HepG2 (cell line): ENCODE measurements around the gene PSMB10. TPM values are rescaled to one million over a fixed set of nuclear protein-coding genes. Genes with fewer than 3 reads are reported as not detected.

Experiments
- GABPB1 ChIP-seq: IDR thresholded peaks from 2 replicates; pipeline ENCODE4 v1.6.1; 2016; ENCODE audit warnings: mild to moderate bottlenecking, missing genetic modification reagents, moderate library complexity, missing compliant biosample characterization
- GFI1 ChIP-seq: sonication (generic); formaldehyde crosslinking; IDR thresholded peaks from 2 replicates; pipeline ENCODE4 v1.5.0; 2020; ENCODE audit warnings: missing genetic modification reagents, mild to moderate bottlenecking, borderline replicate concordance
- GLI4 ChIP-seq: sonication (generic); formaldehyde crosslinking; IDR thresholded peaks from 2 replicates; pipeline ENCODE4 v1.5.1; 2020; ENCODE audit warnings: missing genetic modification reagents, mild to moderate bottlenecking, moderate library complexity, borderline replicate concordance
- NR2F6 ChIP-seq, 2 experiments: IDR thresholded peaks; 2 replicates each; pipeline ENCODE4 v1.6.1; 2016; ENCODE audit warnings: antibody characterized with exemption in 1 of 2, mild to moderate bottlenecking in 1 of 2
- REPIN1 ChIP-seq: sonication (generic); formaldehyde crosslinking; IDR thresholded peaks from 2 replicates; pipeline ENCODE4 v1.8.0; 2022; ENCODE audit warnings: missing genetic modification reagents, low read depth, mild to moderate bottlenecking, borderline replicate concordance
- RXRA ChIP-seq: sonication (generic); formaldehyde crosslinking; IDR thresholded peaks from 2 replicates; pipeline ENCODE4 v1.5.1; 2020; ENCODE audit warnings: missing genetic modification reagents
- ZNF263 ChIP-seq: sonication (generic); formaldehyde crosslinking; IDR thresholded peaks from 2 replicates; pipeline ENCODE4 v1.4.0; 2020; ENCODE audit warnings: missing genetic modification reagents
- ZNF619 ChIP-seq: sonication (generic); formaldehyde crosslinking; IDR thresholded peaks from 2 replicates; pipeline ENCODE4 v1.4.0; 2020; ENCODE audit warnings: mild to moderate bottlenecking, missing genetic modification reagents
- polyA plus RNA-seq, 8 experiments: library from polyadenylated mRNA; depleted of rRNA in 3 of 8; stranded (reverse) in 7 of 8; unstranded in 1 of 8; fragments of >200 nt; fragmentation: Illumina TruSeq in 4 of 8; extraction: Trizol in 4 of 8; gene quantifications; 2 replicates each; pipeline versions ENCODE4 v1.2.1 to v1.2.3, GENCODE V29; 2011 to 2016; ENCODE audit warnings: low read depth in 4 of 8, missing spikeins in 1 of 8, mixed read lengths in 1 of 8; ENCODE audit not compliant: insufficient read depth in 1 of 8
- total RNA-seq, 5 experiments: library from RNA; depleted of rRNA; stranded (reverse); fragments of >200 nt; fragmentation: Illumina TruSeq; extraction: Trizol; gene quantifications; 2 replicates each; pipeline ENCODE4 v1.2.3, GENCODE V29; 2016; ENCODE audit warnings: low read depth in 1 of 5
- TF ChIP-seq, protein P1 (sequence below): sonication (generic); formaldehyde crosslinking; IDR thresholded peaks from 2 replicates; pipeline ENCODE4 v1.4.0; 2020; ENCODE audit warnings: missing genetic modification reagents
- TF ChIP-seq, protein P2 (sequence below): sonication (generic); formaldehyde crosslinking; IDR thresholded peaks from 2 replicates; pipeline ENCODE4 v1.8.0; 2022; ENCODE audit warnings: mild to moderate bottlenecking, missing genetic modification reagents
- TF ChIP-seq, protein P3 (sequence below): sonication (generic); formaldehyde crosslinking; IDR thresholded peaks from 2 replicates; pipeline ENCODE4 v1.8.1; 2023; ENCODE audit warnings: mild to moderate bottlenecking, inconsistent platforms, moderate library complexity, missing genetic modification reagents, borderline replicate concordance
- TF ChIP-seq, protein P4 (sequence below): IDR thresholded peaks from 2 replicates; pipeline ENCODE4 v1.6.1; 2018; ENCODE audit warnings: missing genetic modification reagents, mild to moderate bottlenecking, missing compliant biosample characterization
- TF ChIP-seq, protein P5 (sequence below): sonication (generic); formaldehyde crosslinking; IDR thresholded peaks from 2 replicates; pipeline ENCODE4 v1.4.0; 2020; ENCODE audit warnings: low read depth, mild to moderate bottlenecking, missing genetic modification reagents
- TF ChIP-seq, protein P6 (sequence below): IDR thresholded peaks from 2 replicates; pipeline ENCODE4 v1.4.0; 2020; ENCODE audit warnings: mild to moderate bottlenecking, missing genetic modification reagents

Gene PSMB10
- total and polyA plus RNA-seq, 2 of the 13 experiments (the other 11 are each of a cell fraction or from before 2014, with no cell fraction given) = 12.7 to 65.9 TPM

DNA sequence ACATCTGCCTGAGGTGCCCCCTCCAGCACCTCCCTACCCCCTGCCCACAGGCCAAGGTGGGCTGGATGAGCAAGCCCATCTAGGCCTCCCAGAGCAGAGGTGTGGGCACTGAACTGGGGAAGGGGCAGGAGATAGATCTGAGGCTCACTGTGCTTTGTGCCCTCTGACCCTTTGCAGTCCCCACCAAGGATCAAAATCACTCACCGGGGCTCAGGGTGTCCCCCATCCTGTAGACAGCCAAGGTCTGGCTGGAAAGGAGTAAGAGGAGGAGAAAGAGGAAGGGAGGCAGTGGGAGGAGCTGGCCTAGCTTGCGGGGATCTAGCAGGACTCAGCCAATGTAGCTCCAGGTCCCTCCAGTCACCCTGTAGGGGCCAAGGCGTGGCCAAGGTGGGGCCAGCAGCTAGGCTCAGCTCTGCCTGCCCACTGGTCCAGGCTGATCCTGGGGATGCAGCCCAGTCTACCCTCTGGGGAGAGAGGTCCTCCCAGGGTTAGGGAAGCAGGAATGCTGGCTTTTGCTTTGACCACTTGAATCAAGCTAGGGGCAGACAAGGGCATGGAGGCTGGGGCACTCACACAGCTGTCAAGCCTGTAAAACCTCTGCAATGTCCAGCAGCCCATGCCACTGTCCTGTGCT, 30.0 kb upstream of the PSMB10 start (continued):
- TF ChIP-seq GLI4 = 0 out of 2 replicates have a peak, but pooled peaks have one; percentile 72
- TF ChIP-seq NR2F6 (IDR thresholded peaks at IDR 0.05) = peak; percentile 30; the same call in 1 of the 2 replicates
- TF ChIP-seq NR2F6 (CRISPR knock-in tag; IDR thresholded peaks at IDR 0.05) = no peak
- TF ChIP-seq, protein P1, sequence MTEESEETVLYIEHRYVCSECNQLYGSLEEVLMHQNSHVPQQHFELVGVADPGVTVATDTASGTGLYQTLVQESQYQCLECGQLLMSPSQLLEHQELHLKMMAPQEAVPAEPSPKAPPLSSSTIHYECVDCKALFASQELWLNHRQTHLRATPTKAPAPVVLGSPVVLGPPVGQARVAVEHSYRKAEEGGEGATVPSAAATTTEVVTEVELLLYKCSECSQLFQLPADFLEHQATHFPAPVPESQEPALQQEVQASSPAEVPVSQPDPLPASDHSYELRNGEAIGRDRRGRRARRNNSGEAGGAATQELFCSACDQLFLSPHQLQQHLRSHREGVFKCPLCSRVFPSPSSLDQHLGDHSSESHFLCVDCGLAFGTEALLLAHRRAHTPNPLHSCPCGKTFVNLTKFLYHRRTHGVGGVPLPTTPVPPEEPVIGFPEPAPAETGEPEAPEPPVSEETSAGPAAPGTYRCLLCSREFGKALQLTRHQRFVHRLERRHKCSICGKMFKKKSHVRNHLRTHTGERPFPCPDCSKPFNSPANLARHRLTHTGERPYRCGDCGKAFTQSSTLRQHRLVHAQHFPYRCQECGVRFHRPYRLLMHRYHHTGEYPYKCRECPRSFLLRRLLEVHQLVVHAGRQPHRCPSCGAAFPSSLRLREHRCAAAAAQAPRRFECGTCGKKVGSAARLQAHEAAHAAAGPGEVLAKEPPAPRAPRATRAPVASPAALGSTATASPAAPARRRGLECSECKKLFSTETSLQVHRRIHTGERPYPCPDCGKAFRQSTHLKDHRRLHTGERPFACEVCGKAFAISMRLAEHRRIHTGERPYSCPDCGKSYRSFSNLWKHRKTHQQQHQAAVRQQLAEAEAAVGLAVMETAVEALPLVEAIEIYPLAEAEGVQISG = peak; percentile 50; the same call in 1 of the 2 replicates
- TF ChIP-seq, protein P2, sequence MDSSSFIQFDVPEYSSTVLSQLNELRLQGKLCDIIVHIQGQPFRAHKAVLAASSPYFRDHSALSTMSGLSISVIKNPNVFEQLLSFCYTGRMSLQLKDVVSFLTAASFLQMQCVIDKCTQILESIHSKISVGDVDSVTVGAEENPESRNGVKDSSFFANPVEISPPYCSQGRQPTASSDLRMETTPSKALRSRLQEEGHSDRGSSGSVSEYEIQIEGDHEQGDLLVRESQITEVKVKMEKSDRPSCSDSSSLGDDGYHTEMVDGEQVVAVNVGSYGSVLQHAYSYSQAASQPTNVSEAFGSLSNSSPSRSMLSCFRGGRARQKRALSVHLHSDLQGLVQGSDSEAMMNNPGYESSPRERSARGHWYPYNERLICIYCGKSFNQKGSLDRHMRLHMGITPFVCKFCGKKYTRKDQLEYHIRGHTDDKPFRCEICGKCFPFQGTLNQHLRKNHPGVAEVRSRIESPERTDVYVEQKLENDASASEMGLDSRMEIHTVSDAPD (CRISPR knock-in tag) = no peak
- TF ChIP-seq, protein P3, sequence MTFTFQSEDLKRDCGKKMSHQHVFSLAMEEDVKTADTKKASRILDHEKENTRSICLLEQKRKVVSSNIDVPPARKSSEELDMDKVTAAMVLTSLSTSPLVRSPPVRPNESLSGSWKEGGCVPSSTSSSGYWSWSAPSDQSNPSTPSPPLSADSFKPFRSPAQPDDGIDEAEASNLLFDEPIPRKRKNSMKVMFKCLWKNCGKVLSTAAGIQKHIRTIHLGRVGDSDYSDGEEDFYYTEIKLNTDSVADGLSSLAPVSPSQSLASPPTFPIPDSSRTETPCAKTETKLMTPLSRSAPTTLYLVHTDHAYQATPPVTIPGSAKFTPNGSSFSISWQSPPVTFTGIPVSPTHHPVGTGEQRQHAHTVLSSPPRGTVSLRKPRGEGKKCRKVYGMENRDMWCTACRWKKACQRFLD (CRISPR knock-in tag) = peak; percentile 84; the same call in 1 of the 2 replicates
- TF ChIP-seq REPIN1 (CRISPR knock-in tag) = peak; percentile 60; the same call in 1 of the 2 replicates
- TF ChIP-seq, protein P4, sequence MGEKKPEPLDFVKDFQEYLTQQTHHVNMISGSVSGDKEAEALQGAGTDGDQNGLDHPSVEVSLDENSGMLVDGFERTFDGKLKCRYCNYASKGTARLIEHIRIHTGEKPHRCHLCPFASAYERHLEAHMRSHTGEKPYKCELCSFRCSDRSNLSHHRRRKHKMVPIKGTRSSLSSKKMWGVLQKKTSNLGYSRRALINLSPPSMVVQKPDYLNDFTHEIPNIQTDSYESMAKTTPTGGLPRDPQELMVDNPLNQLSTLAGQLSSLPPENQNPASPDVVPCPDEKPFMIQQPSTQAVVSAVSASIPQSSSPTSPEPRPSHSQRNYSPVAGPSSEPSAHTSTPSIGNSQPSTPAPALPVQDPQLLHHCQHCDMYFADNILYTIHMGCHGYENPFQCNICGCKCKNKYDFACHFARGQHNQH (CRISPR knock-in tag) = peak; percentile 38; the same call in 1 of the 2 replicates
- TF ChIP-seq RXRA = peak; percentile 39; the same call in 1 of the 2 replicates
- TF ChIP-seq, protein P5, sequence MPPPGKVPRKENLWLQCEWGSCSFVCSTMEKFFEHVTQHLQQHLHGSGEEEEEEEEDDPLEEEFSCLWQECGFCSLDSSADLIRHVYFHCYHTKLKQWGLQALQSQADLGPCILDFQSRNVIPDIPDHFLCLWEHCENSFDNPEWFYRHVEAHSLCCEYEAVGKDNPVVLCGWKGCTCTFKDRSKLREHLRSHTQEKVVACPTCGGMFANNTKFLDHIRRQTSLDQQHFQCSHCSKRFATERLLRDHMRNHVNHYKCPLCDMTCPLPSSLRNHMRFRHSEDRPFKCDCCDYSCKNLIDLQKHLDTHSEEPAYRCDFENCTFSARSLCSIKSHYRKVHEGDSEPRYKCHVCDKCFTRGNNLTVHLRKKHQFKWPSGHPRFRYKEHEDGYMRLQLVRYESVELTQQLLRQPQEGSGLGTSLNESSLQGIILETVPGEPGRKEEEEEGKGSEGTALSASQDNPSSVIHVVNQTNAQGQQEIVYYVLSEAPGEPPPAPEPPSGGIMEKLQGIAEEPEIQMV = peak; percentile 55; the same call in 1 of the 2 replicates
- TF ChIP-seq GABPB1 (CRISPR knock-in tag) = 0 out of 2 replicates have a peak, but pooled peaks have one; percentile 4
- TF ChIP-seq ZNF619 (CRISPR knock-in tag) = 0 out of 2 replicates have a peak, but pooled peaks have one; percentile 58
- no peak for TF ChIP-seq GFI1 (CRISPR knock-in tag)
- TF ChIP-seq, protein P6, sequence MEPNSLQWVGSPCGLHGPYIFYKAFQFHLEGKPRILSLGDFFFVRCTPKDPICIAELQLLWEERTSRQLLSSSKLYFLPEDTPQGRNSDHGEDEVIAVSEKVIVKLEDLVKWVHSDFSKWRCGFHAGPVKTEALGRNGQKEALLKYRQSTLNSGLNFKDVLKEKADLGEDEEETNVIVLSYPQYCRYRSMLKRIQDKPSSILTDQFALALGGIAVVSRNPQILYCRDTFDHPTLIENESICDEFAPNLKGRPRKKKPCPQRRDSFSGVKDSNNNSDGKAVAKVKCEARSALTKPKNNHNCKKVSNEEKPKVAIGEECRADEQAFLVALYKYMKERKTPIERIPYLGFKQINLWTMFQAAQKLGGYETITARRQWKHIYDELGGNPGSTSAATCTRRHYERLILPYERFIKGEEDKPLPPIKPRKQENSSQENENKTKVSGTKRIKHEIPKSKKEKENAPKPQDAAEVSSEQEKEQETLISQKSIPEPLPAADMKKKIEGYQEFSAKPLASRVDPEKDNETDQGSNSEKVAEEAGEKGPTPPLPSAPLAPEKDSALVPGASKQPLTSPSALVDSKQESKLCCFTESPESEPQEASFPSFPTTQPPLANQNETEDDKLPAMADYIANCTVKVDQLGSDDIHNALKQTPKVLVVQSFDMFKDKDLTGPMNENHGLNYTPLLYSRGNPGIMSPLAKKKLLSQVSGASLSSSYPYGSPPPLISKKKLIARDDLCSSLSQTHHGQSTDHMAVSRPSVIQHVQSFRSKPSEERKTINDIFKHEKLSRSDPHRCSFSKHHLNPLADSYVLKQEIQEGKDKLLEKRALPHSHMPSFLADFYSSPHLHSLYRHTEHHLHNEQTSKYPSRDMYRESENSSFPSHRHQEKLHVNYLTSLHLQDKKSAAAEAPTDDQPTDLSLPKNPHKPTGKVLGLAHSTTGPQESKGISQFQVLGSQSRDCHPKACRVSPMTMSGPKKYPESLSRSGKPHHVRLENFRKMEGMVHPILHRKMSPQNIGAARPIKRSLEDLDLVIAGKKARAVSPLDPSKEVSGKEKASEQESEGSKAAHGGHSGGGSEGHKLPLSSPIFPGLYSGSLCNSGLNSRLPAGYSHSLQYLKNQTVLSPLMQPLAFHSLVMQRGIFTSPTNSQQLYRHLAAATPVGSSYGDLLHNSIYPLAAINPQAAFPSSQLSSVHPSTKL (CRISPR knock-in tag) = 0 out of 2 replicates have a peak, but pooled peaks have one; percentile 7
- TF ChIP-seq ZNF263 (CRISPR knock-in tag) = peak; percentile 87
